ENCODE results near the gene PRRT1.
"Not testable (repeated sequence)": the region's sequence is repeated elsewhere in the genome, so short reads cannot be mapped to it uniquely, and the experiment has no call there.

Gene PRRT1

GRCh38 chr6:32151863-32152768 lies at the start of gene PRRT1:
TSS of gene PRRT1 (minus strand) at chr6:32151939. CDS start at chr6:32151827, 112 bp downstream.
- no peak for DNase-seq

GRCh38 chr6:32200711-32201475 lies 49.2 kb upstream of the PRRT1 start:
- DNase-seq = no peak

GRCh38 chr6:32198866-32199265 lies 47.1 kb upstream of the PRRT1 start:
- DNase-seq = no peak

- no peak for DNase-seq
Measured at GRCh38 chr6:32198345-32198696, 46.6 kb upstream of the PRRT1 start.

- DNase-seq = no peak
Measured at GRCh38 chr6:32196682-32197616, 45.2 kb upstream of the PRRT1 start.

GRCh38 chr6:32195902-32196681 lies 44.4 kb upstream of the PRRT1 start:
- DNase-seq = peak; percentile 92

- DNase-seq = peak; percentile 100
Measured at GRCh38 chr6:32195652-32195901, 43.8 kb upstream of the PRRT1 start.

GRCh38 chr6:32194825-32195651 lies 43.3 kb upstream of the PRRT1 start:
- DNase-seq = peak; percentile 85

- DNase-seq = no peak
Measured at GRCh38 chr6:32194388-32194787, 42.6 kb upstream of the PRRT1 start.

GRCh38 chr6:32193096-32193495 lies 41.4 kb upstream of the PRRT1 start:
- not testable (repeated sequence) for DNase-seq

- DNase-seq = peak; percentile 93
Measured at GRCh38 chr6:32192608-32193039, 40.9 kb upstream of the PRRT1 start, which contains the start of gene GPSM3. TSS of gene GPSM3 (minus strand) at chr6:32192643. CDS start at chr6:32192513, 130 bp downstream.

- no peak for DNase-seq
Measured at GRCh38 chr6:32191696-32192607, 40.2 kb upstream of the PRRT1 start.

- no peak for DNase-seq
Measured at GRCh38 chr6:32190911-32191677, 39.4 kb upstream of the PRRT1 start.

- DNase-seq = peak; percentile 98
Measured at GRCh38 chr6:32190054-32190851, 38.5 kb upstream of the PRRT1 start, which contains the start of gene PBX2. TSS of gene PBX2 (minus strand) at chr6:32190202. CDS start at chr6:32189915, 287 bp downstream.

- no peak for DNase-seq
Measured at GRCh38 chr6:32189742-32190053, 38.0 kb upstream of the PRRT1 start.

- DNase-seq = no peak
Measured at GRCh38 chr6:32189069-32189741, 37.5 kb upstream of the PRRT1 start.

GRCh38 chr6:32188381-32189068 lies 36.8 kb upstream of the PRRT1 start:
- DNase-seq = no peak
